GM18519 (cell line): ENCODE data around the gene CHST8.

ENCODE experiments used
- ATAC-seq: cut with Tn5 transposase; IDR thresholded peaks from one replicate; pipeline ENCODE4 v1.9.1; 2021; ENCODE audit warnings: mild to moderate bottlenecking, moderate library complexity; ENCODE audit not compliant: unreplicated experiment, low FRiP score

Gene CHST8

DNA sequence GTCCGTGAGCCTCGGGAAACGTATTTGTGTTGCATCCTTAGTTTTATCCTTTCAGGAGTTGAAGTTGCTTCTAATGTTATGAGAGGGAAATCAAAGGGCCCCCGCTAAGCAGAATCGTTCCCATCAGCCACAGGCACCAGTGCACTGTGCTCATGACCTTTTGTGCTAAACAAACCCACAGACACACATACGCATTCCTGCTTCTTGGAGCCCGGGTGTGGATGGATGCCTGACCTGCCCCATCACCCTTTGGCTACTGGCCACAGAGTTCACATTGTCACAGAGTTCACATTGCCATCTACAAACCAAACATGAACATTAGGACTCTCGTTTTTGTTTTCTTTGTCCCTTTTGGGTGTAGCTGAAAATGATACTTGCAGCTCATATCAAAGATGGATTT lies 47.2 kb downstream of the CHST8 start:
- ATAC-seq: no peak

DNA sequence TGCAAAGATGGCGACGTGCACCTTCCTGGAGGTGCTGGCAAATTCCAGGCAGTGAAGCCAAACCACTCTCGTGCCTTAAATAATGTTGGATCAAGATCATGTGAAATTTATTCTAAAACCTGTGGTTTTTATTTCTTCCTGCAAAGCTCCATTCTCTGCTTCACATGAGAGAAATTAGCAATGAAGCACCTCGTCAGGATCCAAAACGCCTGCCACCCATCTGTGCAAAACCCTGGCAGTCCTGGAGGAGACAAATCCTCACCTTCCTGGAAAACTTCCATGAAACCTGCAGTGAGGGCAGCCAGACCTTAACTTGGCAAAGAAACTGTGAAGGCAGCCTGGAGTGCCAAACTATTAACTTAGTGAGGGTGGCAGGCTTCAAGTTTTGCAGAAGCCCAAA lies 47.6 kb downstream of the CHST8 start:
- no peak for ATAC-seq

DNA sequence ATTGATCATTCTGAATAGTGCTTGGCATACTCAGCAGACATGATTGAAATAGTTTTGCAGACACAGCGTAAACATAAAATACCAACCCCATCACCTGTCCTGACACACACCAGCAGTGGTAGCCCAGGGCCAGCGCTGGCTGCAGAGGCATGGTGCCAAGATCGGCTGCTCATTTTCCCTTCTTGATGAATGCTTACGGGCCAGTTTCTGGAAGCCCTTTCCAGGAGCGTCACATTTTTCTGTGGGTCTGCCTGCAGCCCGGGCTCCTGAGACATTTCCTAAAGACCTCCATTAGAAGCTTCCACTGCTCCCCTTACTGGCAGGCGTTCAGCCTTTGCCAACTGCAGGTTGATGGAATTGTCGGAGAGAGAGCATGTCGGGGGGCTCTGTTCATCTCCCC lies 48.6 kb downstream of the CHST8 start:
- ATAC-seq: no peak

GRCh38 chr19:33671211-33671610 lies 49.5 kb downstream of the CHST8 start:
- ATAC-seq: no peak

- no peak for ATAC-seq
Observed at GRCh38 chr19:33673258-33673875, 51.6 kb downstream of the CHST8 start.

DNA sequence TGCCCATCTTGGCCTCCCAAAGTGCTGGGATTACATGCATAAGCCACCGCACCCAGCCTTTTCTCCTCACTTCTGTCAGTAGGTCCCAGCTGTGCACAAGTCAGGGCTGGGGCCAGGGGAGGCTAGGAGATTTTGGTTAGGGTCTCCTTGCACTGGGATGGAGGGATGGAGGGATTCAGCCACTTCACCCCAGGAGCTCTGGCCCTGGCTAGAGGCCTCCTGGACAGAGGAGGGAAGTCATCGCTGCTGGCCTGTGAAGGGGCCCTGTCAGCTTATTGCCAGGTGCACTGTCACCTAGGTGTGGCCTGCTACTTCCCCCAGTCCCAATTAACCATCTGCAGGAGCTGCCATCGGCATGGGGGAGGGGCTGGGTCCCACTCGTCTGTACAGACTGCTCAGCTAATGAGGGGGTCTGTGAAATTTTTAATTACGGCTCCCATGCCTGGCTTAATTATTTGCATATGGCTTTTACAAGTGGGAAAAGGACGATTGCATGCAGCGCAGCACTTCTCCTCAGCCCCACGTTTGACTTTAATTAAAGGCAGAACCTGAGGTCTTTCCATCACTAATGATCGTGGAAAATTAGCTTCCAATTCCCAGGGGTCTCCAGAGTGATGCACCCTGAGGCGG lies 52.4 kb downstream of the CHST8 start:
- no peak for ATAC-seq

GRCh38 chr19:33674626-33675367 lies 53.0 kb downstream of the CHST8 start:
- no peak for ATAC-seq

GRCh38 chr19:33675501-33676124 lies 53.9 kb downstream of the CHST8 start:
- no peak for ATAC-seq

DNA sequence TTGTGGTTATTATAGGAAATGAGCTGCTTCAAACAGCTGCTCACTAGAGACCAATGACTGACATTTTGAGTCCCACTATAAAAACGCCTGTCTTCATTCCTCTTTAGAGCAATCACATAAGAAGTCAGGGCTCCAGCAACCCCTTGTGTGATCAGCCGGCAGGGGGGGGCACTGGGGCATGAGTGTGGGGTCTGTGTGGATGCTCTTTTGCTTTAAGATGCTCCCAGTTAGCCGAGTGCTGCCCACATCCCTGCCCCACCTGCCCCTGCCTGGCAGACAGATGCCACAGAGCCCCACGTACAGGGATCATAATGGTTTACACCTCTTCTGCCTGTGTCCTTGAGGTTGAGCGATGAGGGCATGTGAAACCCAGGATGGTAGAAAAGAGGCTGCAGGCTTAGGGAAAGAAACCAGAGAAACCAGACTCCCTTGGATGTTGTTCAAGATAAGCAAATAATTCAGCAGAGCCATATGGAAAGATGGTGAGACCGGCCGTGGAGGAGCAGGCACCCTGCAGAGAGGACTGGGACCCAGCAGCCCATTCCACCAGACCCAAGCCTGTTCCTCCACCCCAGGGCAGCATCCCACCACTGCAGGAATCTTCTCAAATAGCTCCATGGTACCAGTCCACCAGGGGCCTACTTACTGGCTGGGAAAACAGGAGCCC lies 55.4 kb downstream of the CHST8 start:
- no peak for ATAC-seq

DNA sequence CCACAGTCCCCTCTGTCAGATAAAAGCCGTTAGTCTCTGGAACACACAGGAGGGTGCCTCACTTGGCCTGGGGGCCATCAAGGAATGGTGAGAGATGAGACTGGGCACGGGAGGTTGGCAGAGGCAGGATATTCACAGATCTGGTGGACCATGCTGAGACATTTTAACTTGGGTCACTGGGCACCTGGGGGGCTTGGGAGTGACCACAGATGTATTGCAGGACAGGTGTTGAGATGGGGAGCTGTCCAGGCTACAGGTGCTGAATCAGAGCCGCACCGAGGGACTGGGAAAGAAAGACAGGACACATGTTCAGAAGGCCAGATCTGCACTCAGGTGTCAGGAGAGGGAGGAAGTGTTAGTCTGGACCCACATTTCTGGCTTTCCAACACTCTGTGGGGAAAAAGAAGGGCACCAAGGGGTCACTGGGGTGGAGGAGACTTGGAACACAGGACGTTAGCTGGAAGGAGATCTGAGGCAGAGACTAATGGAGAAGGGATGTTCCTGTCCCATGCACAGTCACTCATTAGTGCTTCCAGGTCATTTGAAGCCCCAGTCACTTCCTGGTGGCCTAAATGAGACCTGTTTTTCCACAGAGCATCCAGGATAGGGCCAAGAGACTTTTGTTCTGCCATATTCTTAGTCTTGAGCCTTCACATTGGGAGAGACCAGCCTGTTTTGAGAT lies 56.1 kb downstream of the CHST8 start:
- no peak for ATAC-seq

DNA sequence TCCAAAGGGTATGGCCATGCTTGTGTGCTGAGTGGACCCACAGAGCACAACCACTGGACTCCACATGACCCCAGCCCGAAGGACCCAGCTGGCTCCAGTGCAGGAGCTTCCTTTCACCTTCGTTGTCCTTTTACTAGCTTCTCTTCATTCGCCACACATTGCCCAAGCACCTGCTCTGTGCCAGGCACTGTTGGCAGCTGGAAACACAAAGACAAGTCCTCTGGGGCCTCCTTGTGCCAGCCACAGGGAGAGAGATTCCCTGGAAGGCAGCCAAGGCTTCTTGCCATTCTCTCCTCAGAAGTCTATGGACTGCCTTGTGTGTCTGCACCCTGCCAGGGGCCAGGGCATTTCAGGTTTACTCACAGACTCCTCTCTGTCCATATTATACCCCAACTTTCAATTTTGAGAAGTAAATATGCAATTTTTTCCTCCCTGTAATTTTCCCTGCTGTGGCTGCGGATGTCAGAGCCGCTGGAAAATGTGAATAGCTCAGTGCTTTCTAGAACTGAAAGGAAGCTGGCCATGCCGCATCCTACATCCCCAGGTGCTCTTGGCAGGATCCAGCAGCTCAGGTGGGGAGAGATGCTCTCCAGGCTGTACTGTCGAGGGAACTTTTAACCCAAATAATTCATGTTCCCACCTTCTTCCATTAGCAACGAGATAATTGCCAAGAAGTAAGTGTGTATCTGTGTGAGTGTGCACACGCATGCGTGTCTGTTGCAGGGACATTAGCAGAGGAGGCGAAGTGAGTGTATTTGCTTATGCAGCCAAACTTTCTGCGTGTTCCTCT lies 57.2 kb downstream of the CHST8 start:
- no peak for ATAC-seq

DNA sequence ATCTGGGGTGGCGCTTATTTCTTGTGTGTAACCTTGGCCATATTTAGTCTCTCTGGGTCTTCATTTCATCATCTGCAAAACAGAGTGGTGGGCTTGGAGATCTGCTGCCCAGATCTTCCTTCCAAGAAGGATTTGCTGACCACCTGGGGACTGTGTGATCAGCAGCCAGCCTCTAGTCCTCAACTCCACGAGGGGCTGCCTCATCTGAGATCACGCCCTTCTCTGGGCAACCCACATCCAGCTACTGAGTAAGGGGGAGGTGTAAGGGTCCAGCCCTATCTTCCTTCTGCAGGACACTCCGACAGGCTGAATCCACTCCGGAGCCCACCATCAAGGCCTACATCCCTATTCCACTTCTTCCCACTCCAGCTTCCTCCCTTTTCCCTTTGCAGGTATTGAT lies 57.9 kb downstream of the CHST8 start:
- no peak for ATAC-seq

DNA sequence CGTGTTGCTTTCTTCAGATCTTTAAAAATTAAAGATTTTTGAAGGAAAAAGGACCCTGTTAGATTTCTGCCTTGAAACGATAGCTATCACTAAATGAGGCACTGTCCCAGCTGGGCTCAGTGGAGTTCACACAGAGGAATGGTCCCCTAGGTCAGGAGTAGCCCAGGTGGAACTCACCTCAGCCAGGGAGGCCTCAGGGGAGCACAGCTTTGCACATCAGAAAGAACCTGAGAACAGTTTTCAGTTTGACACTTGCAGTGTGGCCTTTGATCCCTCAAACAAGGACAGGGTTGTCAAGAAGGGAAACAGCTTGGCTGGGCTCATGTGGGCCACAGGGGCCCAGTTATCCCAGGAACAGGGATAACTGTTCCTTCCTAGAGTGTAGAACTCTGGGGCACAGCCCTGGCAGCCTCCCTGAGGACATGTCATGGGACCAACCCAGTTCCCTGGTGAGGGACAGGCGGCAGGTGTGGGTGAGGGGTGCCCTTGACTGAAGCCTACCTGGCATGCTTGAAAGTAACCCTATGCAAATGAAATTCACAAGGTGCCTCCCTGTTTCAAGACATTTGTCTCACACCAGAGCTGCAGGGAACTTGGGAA lies 59.4 kb downstream of the CHST8 start:
- ATAC-seq: no peak

- ATAC-seq: no peak
Observed at GRCh38 chr19:33683881-33684537, 62.3 kb downstream of the CHST8 start.

- no peak for ATAC-seq
Observed at GRCh38 chr19:33684538-33685232, 62.9 kb downstream of the CHST8 start.

- ATAC-seq: no peak
Observed at GRCh38 chr19:33685541-33685940, 63.8 kb downstream of the CHST8 start.

GRCh38 chr19:33686262-33686661 lies 64.5 kb downstream of the CHST8 start:
- no peak for ATAC-seq
